Occipital lobe (tissue), 3 donors: ENCODE measurements around the gene TAS2R3. TPM values are rescaled to one million over a fixed set of nuclear protein-coding genes. Genes with fewer than 3 reads are reported as not detected.

Source experiments
- DNase-seq: peaks from one replicate; lab custom pipeline; 2025; lab: John Stamatoyannopoulos, UW
- small RNA-seq: library from RNA; depleted of rRNA; stranded (forward); fragments of <200 nt; gene quantifications from one replicate; pipeline ENCODE3, GENCODE V24; 2014
- total RNA-seq: library from RNA; depleted of rRNA; stranded (reverse); fragments of >200 nt; gene quantifications from one replicate; pipeline ENCODE4 v1.2.3, GENCODE V29; 2014

The TAS2R3 gene
- total RNA-seq, 1 donor from 2014 or later: 2.5 TPM

DNA sequence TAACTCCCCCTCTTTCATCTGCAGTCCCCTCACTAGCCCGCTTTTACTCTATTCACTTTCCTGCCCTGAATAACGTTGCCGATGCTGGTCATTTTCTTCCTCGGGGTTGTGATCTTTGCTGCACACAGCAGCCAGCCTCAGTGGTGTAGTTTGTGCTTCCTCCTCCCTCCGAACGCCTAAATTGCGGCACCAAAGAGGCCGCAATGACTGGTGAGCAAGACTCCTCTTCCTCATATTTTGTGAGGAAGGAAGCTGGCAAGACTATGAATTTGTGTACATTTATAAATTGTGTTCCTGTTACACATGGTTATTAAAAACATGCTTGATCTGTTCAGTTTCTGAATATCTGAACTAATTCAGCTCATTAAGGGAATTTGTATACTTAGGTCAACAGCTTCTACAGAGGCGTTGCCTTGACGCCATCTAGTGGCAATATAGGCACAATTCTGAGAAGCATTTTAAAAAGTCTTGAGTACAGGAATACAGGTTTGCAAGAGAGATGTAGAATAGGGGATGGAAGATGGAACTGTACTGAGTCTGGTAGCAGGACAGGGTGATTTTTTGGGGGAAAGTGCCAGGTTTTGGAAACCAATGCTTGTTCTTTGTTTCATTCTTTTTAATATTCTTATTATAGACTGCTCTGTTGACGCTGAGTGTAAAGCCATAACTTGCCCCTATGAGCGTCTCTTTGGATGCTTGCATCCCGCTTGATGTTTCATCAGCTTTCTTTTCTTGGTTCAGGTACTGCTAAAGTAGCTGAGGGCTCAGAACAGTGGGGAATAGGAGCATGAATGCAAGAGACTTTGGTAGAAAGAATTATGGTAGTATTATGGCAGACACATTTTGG, 22.0 kb downstream of the TAS2R3 start:
- DNase-seq: no peak

- DNase-seq: no peak
Measured at GRCh38 chr7:141788296-141788695, 24.4 kb downstream of the TAS2R3 start.

- no peak for DNase-seq
Measured at GRCh38 chr7:141789917-141790316, 26.0 kb downstream of the TAS2R3 start, which contains the start of gene TAS2R5. Gene TAS2R5, plus strand, starts transcription at chr7:141790217. Its CDS starts 145 bp downstream, at chr7:141790362.

DNA sequence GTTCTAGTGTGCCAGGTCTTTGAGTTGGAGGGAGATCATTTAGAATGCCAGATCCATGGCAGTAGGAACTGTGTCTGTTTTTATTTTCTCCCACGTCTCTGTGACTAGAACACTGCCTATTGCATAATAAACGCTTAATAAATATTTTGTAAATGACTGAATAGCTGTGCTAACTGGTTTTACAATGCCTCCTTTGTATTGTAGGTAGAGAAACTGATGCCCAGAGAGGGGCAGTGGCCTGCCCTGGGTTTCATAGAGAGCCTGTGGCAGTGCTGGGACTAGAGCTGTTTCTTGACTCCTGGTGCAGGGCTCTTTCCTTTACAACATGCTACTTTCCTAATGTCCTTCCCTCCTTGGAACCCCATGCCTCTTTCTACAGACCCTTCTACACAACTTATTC, 28.6 kb downstream of the TAS2R3 start:
- no peak for DNase-seq

Small RNA genes lying within 50 kb of the gene (small RNA-seq; reads per million reads assigned to genes)
- gene RNU1-82P: not detected

Other genes starting within 250 kb of the TAS2R3 start
- gene AGK, start 212.7 kb upstream of the TAS2R3 start, total RNA-seq: 45.2 TPM
- 47.7 TPM for gene DENND11, start 61.9 kb upstream of the TAS2R3 start, total RNA-seq
- gene WEE2, start 55.7 kb upstream of the TAS2R3 start, total RNA-seq: 0.16 TPM
- gene SSBP1, start 25.7 kb upstream of the TAS2R3 start, total RNA-seq: 79.9 TPM
- gene TAS2R4, start 12.6 kb downstream of the TAS2R3 start, total RNA-seq: 4.5 TPM
- gene TAS2R5, start 26.1 kb downstream of the TAS2R3 start, total RNA-seq: 3.4 TPM
- not detected for gene PRSS37, start 77.4 kb downstream of the TAS2R3 start, total RNA-seq
- 0.31 TPM for gene OR9A4, start 152.3 kb downstream of the TAS2R3 start, total RNA-seq
- not detected for gene CLEC5A, start 182.9 kb downstream of the TAS2R3 start, total RNA-seq
- gene TAS2R38, start 209.7 kb downstream of the TAS2R3 start, total RNA-seq: not detected
- 0.16 TPM for gene MGAM, start 231.8 kb downstream of the TAS2R3 start, total RNA-seq